Liver (tissue), 3 donors: ENCODE results near the gene RND3.

Experiments used
- ATF3 ChIP-seq: IDR thresholded peaks from 2 replicates; pipeline ENCODE4 v1.6.1; 2016; ENCODE audit warnings: antibody characterized with exemption
- CTCF ChIP-seq: fragments of 150-350 bp; IDR thresholded peaks from 2 replicates; pipeline ENCODE4 v1.5.1; 2017; ENCODE audit warnings: improper control_type of control experiment, low read depth, low read length; ENCODE audit not compliant: missing input control
- EGR1 ChIP-seq, 2 donors: IDR thresholded peaks; 2 replicates each; pipeline ENCODE4 v1.6.1; 2016 to 2018; ENCODE audit warnings: antibody characterized with exemption in 2 of 2, low read depth in 2 of 2
- FOXA1 ChIP-seq: IDR thresholded peaks from 2 replicates; pipeline ENCODE4 v1.6.1; 2016; ENCODE audit warnings: antibody characterized with exemption
- HNF4A ChIP-seq, 2 donors: conservative IDR thresholded peaks; 2 replicates each; pipeline ENCODE4 v1.6.1; 2016; ENCODE audit warnings: antibody characterized with exemption in 2 of 2, mild to moderate bottlenecking in 2 of 2
- JUND ChIP-seq, 2 donors: IDR thresholded peaks; 2 replicates each; pipeline ENCODE4 v1.6.1; 2016; ENCODE audit warnings: antibody characterized with exemption in 2 of 2
- MAX ChIP-seq: IDR thresholded peaks from 2 replicates; pipeline ENCODE4 v1.6.1; 2016; ENCODE audit warnings: antibody characterized with exemption
- RAD21 ChIP-seq, 2 donors: IDR thresholded peaks; 2 replicates each; pipeline ENCODE4 v1.6.1; 2016; ENCODE audit warnings: antibody characterized with exemption in 2 of 2, mild to moderate bottlenecking in 2 of 2
- REST ChIP-seq: IDR thresholded peaks from 2 replicates; pipeline ENCODE4 v1.6.1; 2016; ENCODE audit warnings: antibody characterized with exemption, mild to moderate bottlenecking
- RXRA ChIP-seq, 2 donors: IDR thresholded peaks; 2 replicates each; pipeline ENCODE4 v1.6.1; 2017 to 2018; ENCODE audit warnings: antibody characterized with exemption in 2 of 2, mild to moderate bottlenecking in 1 of 2
- SP1 ChIP-seq: IDR thresholded peaks from 2 replicates; pipeline ENCODE4 v1.6.1; 2018; ENCODE audit warnings: antibody characterized with exemption, mild to moderate bottlenecking
- TAF1 ChIP-seq: conservative IDR thresholded peaks from 2 replicates; pipeline ENCODE4 v1.6.1; 2016; ENCODE audit warnings: antibody characterized with exemption, mild to moderate bottlenecking
- YY1 ChIP-seq: IDR thresholded peaks from 2 replicates; pipeline ENCODE4 v1.6.1; 2016; ENCODE audit warnings: antibody characterized with exemption, mild to moderate bottlenecking
- ZBTB33 ChIP-seq: IDR thresholded peaks from 2 replicates; pipeline ENCODE4 v1.6.1; 2016; ENCODE audit warnings: antibody characterized with exemption
- donor health status: healthy.
- donor health status: healthy.

- TF ChIP-seq CTCF (no peak), REST (no peak), YY1 (no peak), RXRA (IDR thresholded peaks at IDR 0.05) (no peak), RAD21 (IDR thresholded peaks at IDR 0.05) (no peak), HNF4A (conservative IDR thresholded peaks at IDR 0.05) (no peak), ATF3 (no peak), EGR1 (IDR thresholded peaks at IDR 0.05; ENCODE audit: low read depth in 2 of 2) (no peak), JUND (IDR thresholded peaks at IDR 0.05) (no peak), SP1 (no peak), MAX (no peak), TAF1 (no peak), FOXA1 (no peak), ZBTB33 (no peak)
Measured at GRCh38 chr2:150530168-150530567, 42.7 kb upstream of the RND3 start.
